Left lung (tissue), 10 donors: Measurements from ENCODE around the gene UPK3A. TPM values are rescaled to one million over a fixed set of nuclear protein-coding genes. Genes with fewer than 3 reads are reported as not detected.

Experiments
- ATAC-seq: fragments of 200-7000 bp; cut with Tn5 transposase; one replicate; pipeline ENCODE4 v1.9.1; 2020; ENCODE audit warnings: moderate library complexity
- DNase-seq, 4 donors: peaks; one replicate each; pipeline ENCODE4 v3.0.0-alpha.2; 2013 to 2020
- H3K27ac ChIP-seq, 2 donors: fragments of 200-600 bp; sonication (generic) in 1 of 2; one replicate each; pipeline versions ENCODE4 v1.5.0 to v1.8.0; 2020 to 2021
- H3K27me3 ChIP-seq, 2 donors: fragments of 200-600 bp; sonication (generic) in 1 of 2; one replicate each; pipeline versions ENCODE4 v1.5.0 to v1.8.0; 2020 to 2021
- H3K36me3 ChIP-seq, 2 donors: fragments of 200-600 bp; sonication (generic) in 1 of 2; one replicate each; pipeline versions ENCODE4 v1.5.0 to v1.8.0; 2020 to 2021
- H3K4me1 ChIP-seq, 2 donors: fragments of 200-600 bp; one replicate each; pipeline ENCODE4 v1.8.0; 2021
- H3K4me3 ChIP-seq, 2 donors: fragments of 200-600 bp; sonication (generic) in 1 of 2; one replicate each; pipeline versions ENCODE4 v1.5.0 to v1.8.0; 2020 to 2021; ENCODE audit warnings: mild to moderate bottlenecking in 1 of 2
- H3K9me3 ChIP-seq, 2 donors: fragments of 200-600 bp; sonication (generic) in 1 of 2; one replicate each; pipeline versions ENCODE4 v1.5.0 to v1.8.0; 2020 to 2021
- intact Hi-C, 2 donors: fragments of 100-400 bp; cut with DNase I; formaldehyde crosslinking; loops; one replicate each; pipeline versions ENCODE4 v1.11.2 to v1.14.2; 2022
- polyA plus RNA-seq, 6 donors: library from polyadenylated mRNA; unstranded; fragments of 120-200 nt; gene quantifications; one replicate each; pipeline ENCODE4 v1.2.1, GENCODE V29; 2013; ENCODE audit not compliant: insufficient read length in 6 of 6
- total RNA-seq, 2 donors: library from RNA; stranded (reverse); fragmentation: NEBNext Ultra II Directional; extraction: Animal tissue kit (Norgen Biotek cat#: 25700); gene quantifications; one replicate each; pipeline ENCODE4 v1.2.1, GENCODE V29; 2021
- TF ChIP-seq, protein P1 (sequence below), 2 donors: fragments of 200-600 bp; sonication (generic) in 1 of 2; IDR thresholded peaks; one replicate each; pipeline versions ENCODE4 v1.5.0 to v1.8.0; 2021; ENCODE audit warnings: antibody characterized with exemption in 2 of 2
- donor health status: DM: no; HTN: yes; CAD: no.
- donor health status: DM: no; HTN: no; CAD: no.

The UPK3A gene
- total and polyA plus RNA-seq, 8 donors, result 0.19 to 0.72 (median 0.27) TPM; not detected in 3

DNA sequence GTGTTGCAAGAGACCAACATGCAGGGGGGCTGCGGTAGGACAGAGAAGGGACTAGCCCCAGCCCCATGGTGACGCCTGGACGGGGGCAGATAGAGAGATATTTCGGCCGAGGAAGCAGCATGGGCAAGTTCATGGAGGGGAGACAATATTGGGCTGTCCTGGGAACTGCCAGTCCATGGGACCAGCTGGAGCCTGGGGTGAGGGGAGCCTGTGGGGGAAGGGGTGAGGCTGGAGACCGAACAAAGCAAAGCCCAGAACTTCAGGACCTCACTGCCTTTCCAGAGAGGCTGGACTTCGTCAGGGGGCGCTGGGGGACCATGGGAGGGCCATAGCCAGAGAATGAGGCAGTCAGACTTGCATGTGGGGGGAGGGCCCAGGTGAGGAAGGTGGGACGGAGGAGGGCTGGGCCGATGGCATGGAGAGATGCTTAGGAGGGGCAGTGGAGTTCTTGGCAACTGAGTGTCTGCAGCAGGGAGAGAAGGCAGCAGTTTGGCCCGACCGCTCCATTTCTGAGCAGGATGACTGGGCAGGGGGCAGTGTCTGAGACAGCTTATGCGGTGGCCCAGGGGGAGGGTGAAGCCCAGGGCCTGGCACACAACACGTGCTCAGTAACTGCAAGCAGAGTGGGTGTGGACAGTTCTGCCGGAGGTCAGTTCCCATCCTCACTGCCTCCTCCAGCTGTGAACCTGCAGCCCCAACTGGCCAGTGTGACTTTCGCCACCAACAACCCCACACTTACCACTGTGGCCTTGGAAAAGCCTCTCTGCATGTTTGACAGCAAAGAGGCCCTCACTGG, 712 bp downstream of the UPK3A start:
- ATAC-seq, result no peak

DNA sequence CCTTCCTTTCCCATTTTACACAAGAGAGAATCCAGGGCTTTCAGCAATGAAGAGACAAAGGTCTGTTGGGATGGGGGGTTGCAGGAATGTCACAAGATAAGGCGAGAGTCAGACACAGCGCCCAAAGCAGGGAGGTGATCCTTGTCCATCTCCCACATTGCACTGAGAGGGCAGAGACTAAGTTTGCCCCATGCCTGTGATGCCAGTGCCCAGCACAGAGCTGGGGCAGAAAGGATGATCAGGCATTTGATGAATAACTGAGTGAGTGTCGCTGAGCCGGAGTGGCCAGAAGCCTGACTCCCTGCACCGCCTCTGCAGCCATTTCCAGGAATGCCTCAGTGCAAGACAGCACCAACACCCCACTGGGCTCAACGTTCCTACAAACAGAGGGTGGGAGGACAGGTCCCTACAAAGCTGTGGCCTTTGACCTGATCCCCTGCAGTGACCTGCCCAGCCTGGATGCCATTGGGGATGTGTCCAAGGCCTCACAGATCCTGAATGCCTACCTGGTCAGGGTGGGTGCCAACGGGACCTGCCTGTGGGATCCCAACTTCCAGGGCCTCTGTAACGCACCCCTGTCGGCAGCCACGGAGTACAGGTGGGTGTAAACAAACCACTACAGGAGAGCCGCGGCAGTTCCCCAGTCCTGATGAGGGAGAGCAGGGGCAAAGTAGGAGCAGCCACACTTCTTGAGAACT, 2.3 kb downstream of the UPK3A start:
- H3K4me3 ChIP-seq, result no peak overlapping the region
- intact Hi-C loops, result no loop called here
- TF ChIP-seq, protein P1, sequence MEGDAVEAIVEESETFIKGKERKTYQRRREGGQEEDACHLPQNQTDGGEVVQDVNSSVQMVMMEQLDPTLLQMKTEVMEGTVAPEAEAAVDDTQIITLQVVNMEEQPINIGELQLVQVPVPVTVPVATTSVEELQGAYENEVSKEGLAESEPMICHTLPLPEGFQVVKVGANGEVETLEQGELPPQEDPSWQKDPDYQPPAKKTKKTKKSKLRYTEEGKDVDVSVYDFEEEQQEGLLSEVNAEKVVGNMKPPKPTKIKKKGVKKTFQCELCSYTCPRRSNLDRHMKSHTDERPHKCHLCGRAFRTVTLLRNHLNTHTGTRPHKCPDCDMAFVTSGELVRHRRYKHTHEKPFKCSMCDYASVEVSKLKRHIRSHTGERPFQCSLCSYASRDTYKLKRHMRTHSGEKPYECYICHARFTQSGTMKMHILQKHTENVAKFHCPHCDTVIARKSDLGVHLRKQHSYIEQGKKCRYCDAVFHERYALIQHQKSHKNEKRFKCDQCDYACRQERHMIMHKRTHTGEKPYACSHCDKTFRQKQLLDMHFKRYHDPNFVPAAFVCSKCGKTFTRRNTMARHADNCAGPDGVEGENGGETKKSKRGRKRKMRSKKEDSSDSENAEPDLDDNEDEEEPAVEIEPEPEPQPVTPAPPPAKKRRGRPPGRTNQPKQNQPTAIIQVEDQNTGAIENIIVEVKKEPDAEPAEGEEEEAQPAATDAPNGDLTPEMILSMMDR (IDR thresholded peaks at IDR 0.05), result no peak
- H3K36me3 ChIP-seq, result no peaks in the 10 kb centered on the region
- no peaks in the 10 kb centered on the region for H3K9me3 ChIP-seq
- peaks cover 5 to 21% of the 10 kb centered on the region in 2 donors for H3K4me1 ChIP-seq
- H3K27ac ChIP-seq, result no peak overlapping the region
- peaks cover 5 to 54% of the 10 kb centered on the region in 2 donors for H3K27me3 ChIP-seq
- DNase-seq, result no peak
- ATAC-seq, result no peak

More for the DNA sequence above, 712 bp downstream of the UPK3A start:
- peaks cover 5 to 52% of the 10 kb centered on the region in 2 donors for H3K27me3 ChIP-seq
- no peak overlapping the region for H3K27ac ChIP-seq
- TF ChIP-seq, protein P1 (IDR thresholded peaks at IDR 0.05), result no peak
- H3K9me3 ChIP-seq, result no peaks in the 10 kb centered on the region
- DNase-seq, result peak in 1 of 4 donors; percentile 24
- intact Hi-C loops, result no loop called here
- peak overlapping the region in 1 of 2 donors; percentile 30 for H3K4me3 ChIP-seq
- no peaks in the 10 kb centered on the region for H3K36me3 ChIP-seq
- H3K4me1 ChIP-seq, result peaks cover 3 to 19% of the 10 kb centered on the region in 2 donors

DNA sequence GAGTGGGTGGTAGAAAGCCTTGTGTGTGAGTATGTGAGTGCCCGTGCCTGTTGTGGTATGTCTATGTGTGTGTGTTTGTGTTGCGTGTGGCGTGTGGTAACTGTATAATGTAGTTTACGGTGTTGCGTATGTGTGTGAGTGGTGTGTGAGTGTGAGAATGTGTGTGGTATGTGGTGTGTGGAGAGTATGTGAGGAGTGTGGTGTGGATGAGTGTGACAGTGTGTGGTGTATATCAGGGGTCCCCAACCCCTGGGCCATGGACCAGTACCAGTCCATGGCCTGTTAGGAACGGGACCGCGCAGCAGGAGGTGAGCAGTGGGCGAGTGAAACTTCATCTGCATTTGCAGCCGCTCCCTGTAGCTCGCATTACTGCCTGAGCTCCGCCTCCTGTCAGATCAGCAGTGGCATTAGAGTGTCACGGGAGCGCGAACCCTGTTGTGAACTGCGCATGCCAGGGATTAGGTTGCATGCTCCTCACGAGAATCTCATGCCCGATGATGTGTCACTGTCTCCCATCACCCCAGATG, 5.7 kb downstream of the UPK3A start:
- Histone ChIP-seq H3K4me1 (peaks cover 3 to 8% of the 10 kb centered on the region in 2 donors), H3K36me3 (no peaks in the 10 kb centered on the region), H3K27me3 (peaks cover 0 to 40% of the 10 kb centered on the region in 2 donors), H3K9me3 (no peaks in the 10 kb centered on the region), H3K4me3 (no peak overlapping the region), H3K27ac (no peak overlapping the region)
- no peak for DNase-seq
- peak; percentile 45 for ATAC-seq
- TF ChIP-seq, protein P1 (IDR thresholded peaks at IDR 0.05), result no peak
- intact Hi-C loops, result no loop called here

DNA sequence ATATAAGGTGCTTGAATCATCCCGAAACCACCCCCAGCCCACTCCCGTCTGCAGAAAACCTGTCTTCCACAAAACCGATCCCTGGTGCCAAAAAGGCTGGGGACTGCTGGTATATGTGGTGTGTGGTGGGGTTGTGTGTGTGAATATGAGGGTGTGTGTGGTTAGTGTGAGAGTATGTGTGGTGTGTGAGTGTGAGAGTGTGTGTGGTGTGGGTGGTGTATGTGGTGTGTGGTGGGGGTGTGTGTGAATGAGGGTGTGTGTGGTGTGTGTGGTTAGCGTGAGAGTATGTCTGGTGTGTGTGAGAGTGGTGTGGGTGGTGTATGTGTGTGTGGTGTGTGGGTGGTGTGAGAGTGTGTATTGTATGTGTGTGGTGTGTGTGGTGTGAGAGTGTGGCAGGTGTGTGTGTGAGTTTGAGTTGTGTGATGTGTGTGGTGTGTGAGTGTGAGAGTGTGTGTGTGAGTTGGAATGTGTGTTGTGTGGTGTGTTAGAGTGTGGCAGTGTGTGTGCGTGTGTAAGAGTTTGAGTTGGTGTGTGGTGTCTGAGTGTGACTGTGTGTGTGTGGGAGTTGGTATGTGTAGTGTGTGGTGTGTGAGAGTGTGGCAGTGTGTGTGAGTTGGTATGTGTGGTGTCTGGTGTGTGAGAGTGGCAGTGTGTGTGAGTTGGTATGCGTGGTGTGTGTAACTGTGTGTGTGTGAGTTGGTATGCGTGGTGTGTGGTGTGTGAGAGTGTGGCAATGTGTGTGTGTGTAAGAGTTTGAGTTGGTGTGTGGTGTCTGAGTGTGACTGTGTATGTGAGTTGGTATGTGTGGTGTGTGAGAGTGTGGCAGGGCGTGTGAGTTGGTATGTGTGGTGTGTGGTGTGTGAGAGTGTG, 6.5 kb downstream of the UPK3A start:
- H3K27ac ChIP-seq, result no peak overlapping the region
- H3K36me3 ChIP-seq, result no peaks in the 10 kb centered on the region
- DNase-seq (no peak), ATAC-seq (no peak)
- intact Hi-C loops, result no loop called here
- no peaks in the 10 kb centered on the region for H3K9me3 ChIP-seq
- peaks cover 3 to 9% of the 10 kb centered on the region in 2 donors for H3K4me1 ChIP-seq
- H3K27me3 ChIP-seq, result peaks cover 0 to 31% of the 10 kb centered on the region in 2 donors
- no peak overlapping the region for H3K4me3 ChIP-seq
- TF ChIP-seq, protein P1 (IDR thresholded peaks at IDR 0.05), result no peak
